Measurements from ENCODE around the gene HLF.

HLF gene

GRCh38 chr17:55368706-55369105, 103.9 kb downstream of the HLF start:
- DNase-seq, result no peak

All from activated CD4-positive, alpha-beta T cell treated with anti-CD3 and anti-CD28 coated beads, Interleukin-10, Interleukin-2, amounts not matched to agents 100 ng/mL and 50 ng/mL, durations not matched to agents 16 hours and 8 hours (primary cell).